Natural killer cell (primary cell): Measurements from ENCODE around the gene USE1. TPM values are rescaled to one million over a fixed set of nuclear protein-coding genes. Genes with fewer than 3 reads are reported as not detected.

Source experiments
- ATAC-seq, 3 donors: fragments of 150-1000 bp in 2 of 3; fragments of 200-7000 bp in 1 of 3; cut with Tn5 transposase; 1 replicate in 1 of 3; 2 replicates in 2 of 3; pipeline ENCODE4 v1.10.0; 2021; ENCODE audit warnings: mild to moderate bottlenecking in 2 of 3, moderate library complexity in 2 of 3
- DNase-seq, 2 donors: peaks; one replicate each; pipeline versions ENCODE4 v3.0.0 to v3.0.0-alpha.2; 2013 to 2021; ENCODE audit warnings: mixed read lengths in 1 of 2
- H3K27ac ChIP-seq: one replicate; pipeline ENCODE4 v1.5.1; 2013; ENCODE audit warnings: mild to moderate bottlenecking, low read length
- H3K27me3 ChIP-seq: one replicate; pipeline ENCODE4 v1.6.1; 2013; ENCODE audit warnings: low read length; ENCODE audit not compliant: control insufficient read depth, insufficient read depth
- H3K36me3 ChIP-seq: one replicate; pipeline ENCODE4 v1.6.1; 2013; ENCODE audit warnings: low read length; ENCODE audit not compliant: control insufficient read depth, insufficient read depth
- H3K4me1 ChIP-seq: one replicate; pipeline ENCODE4 v1.6.1; 2013; ENCODE audit warnings: low read length; ENCODE audit not compliant: control insufficient read depth, insufficient read depth
- H3K4me3 ChIP-seq: one replicate; pipeline ENCODE4 v1.5.1; 2013; ENCODE audit warnings: low read length
- H3K9me3 ChIP-seq: one replicate; pipeline ENCODE4 v1.6.1; 2013; ENCODE audit warnings: low read length; ENCODE audit not compliant: control insufficient read depth, insufficient read depth
- H3K27ac Mint-ChIP-seq, 2 donors: one replicate each; pipeline ENCODE4 v1.8.0; 2022; ENCODE audit warnings: mild to moderate bottlenecking in 2 of 2, mixed read lengths in 2 of 2, moderate library complexity in 1 of 2
- H3K27me3 Mint-ChIP-seq, 2 donors: one replicate each; pipeline ENCODE4 v1.8.0; 2022; ENCODE audit warnings: low read depth in 2 of 2, mixed read lengths in 2 of 2
- H3K36me3 Mint-ChIP-seq: one replicate; pipeline ENCODE4 v1.8.0; 2022; ENCODE audit warnings: mixed read lengths
- H3K4me1 Mint-ChIP-seq, 2 donors: one replicate each; pipeline ENCODE4 v1.8.0; 2022; ENCODE audit warnings: mixed read lengths in 2 of 2
- H3K4me3 Mint-ChIP-seq: one replicate; pipeline ENCODE4 v1.8.0; 2022; ENCODE audit warnings: mild to moderate bottlenecking, moderate library complexity, mixed read lengths
- H3K9me3 Mint-ChIP-seq, 2 donors: one replicate each; pipeline ENCODE4 v1.8.0; 2022; ENCODE audit warnings: mixed read lengths in 2 of 2
- CTCF ChIP-seq: fragments of 200-600 bp; IDR thresholded peaks from one replicate; pipeline ENCODE4 v1.8.0; 2022; ENCODE audit warnings: antibody characterized with exemption
- WGBS: methylation state at CpG from one replicate; pipeline ENCODE4 v1.1.7; 2013; ENCODE audit warnings: missing lambda C conversion rate; ENCODE audit not compliant: insufficient coverage; 5-methylcytosine and 5-hydroxymethylcytosine counted together
- intact Hi-C: fragments of 100-400 bp; cut with micrococcal nuclease; formaldehyde crosslinking; loops from one replicate; pipeline ENCODE4 v1.14.2; 2022
- total RNA-seq, 4 donors: library from RNA; stranded (reverse); fragments of 120-200 nt in 1 of 4; gene quantifications; one replicate each; pipeline versions ENCODE4 v1.2.3 to v1.2.4, GENCODE V29; 2013 to 2022

USE1 gene
- total RNA-seq, 3 donors from 2014 or later (not counting 1 experiment from before 2014, with no cell fraction given), result 16.4 to 21.1 (median 20.9) TPM

- H3K4me1 ChIP-seq, result peaks cover 16% of the 10 kb centered on the region
- H3K27ac ChIP-seq, result no peak overlapping the region
- ATAC-seq (no peak), DNase-seq (no peak)
- no peaks in the 10 kb centered on the region for H3K9me3 ChIP-seq
- Mint-ChIP-seq H3K27me3 (no peaks in the 10 kb centered on the region), H3K4me3 (peak overlapping the region; percentile 64), H3K36me3 (no peaks in the 10 kb centered on the region), H3K4me1 (peaks cover 0 to 27% of the 10 kb centered on the region in 2 donors), H3K9me3 (no peaks in the 10 kb centered on the region), H3K27ac (no peak overlapping the region)
- TF ChIP-seq CTCF, result no peak
- no peak overlapping the region for H3K4me3 ChIP-seq
- 97% methylated on average over 13 of the region's 13 CpGs for WGBS
- intact Hi-C loops, result no loop called here
- H3K36me3 ChIP-seq, result no peaks in the 10 kb centered on the region
- H3K27me3 ChIP-seq, result no peaks in the 10 kb centered on the region
Observed at GRCh38 chr19:17237747-17238706, 22.9 kb downstream of the USE1 start.

GRCh38 chr19:17240062-17240752 lies 25.1 kb downstream of the USE1 start:
- DNase-seq, result no peak
- Mint-ChIP-seq H3K27ac (no peak overlapping the region), H3K9me3 (no peaks in the 10 kb centered on the region), H3K4me1 (peaks cover 0 to 19% of the 10 kb centered on the region in 2 donors), H3K4me3 (no peak overlapping the region), H3K27me3 (no peaks in the 10 kb centered on the region), H3K36me3 (no peaks in the 10 kb centered on the region)
- peaks cover 13% of the 10 kb centered on the region for H3K4me1 ChIP-seq
- no peaks in the 10 kb centered on the region for H3K27me3 ChIP-seq
- intact Hi-C loops, result no loop called here
- no peak for ATAC-seq
- TF ChIP-seq CTCF, result no peak
- H3K36me3 ChIP-seq, result no peaks in the 10 kb centered on the region
- no peak overlapping the region for H3K4me3 ChIP-seq
- no peaks in the 10 kb centered on the region for H3K9me3 ChIP-seq
- 89% methylated on average over 24 of the region's 24 CpGs for WGBS
- H3K27ac ChIP-seq, result no peak overlapping the region

- WGBS, result 96% methylated on average over 6 of the region's 6 CpGs
- DNase-seq, result no peak
- H3K27me3 ChIP-seq, result no peaks in the 10 kb centered on the region
- no peaks in the 10 kb centered on the region for H3K9me3 ChIP-seq
- intact Hi-C loops, result no loop called here
- no peak overlapping the region for H3K4me3 ChIP-seq
- no peaks in the 10 kb centered on the region for H3K36me3 ChIP-seq
- Mint-ChIP-seq H3K27me3 (no peaks in the 10 kb centered on the region), H3K4me3 (no peak overlapping the region), H3K9me3 (no peaks in the 10 kb centered on the region), H3K4me1 (peaks cover 0 to 12% of the 10 kb centered on the region in 2 donors), H3K27ac (no peak overlapping the region), H3K36me3 (no peaks in the 10 kb centered on the region)
- TF ChIP-seq CTCF, result no peak
- H3K4me1 ChIP-seq, result peaks cover 11% of the 10 kb centered on the region
- ATAC-seq, result no peak
- H3K27ac ChIP-seq, result no peak overlapping the region
Observed at GRCh38 chr19:17240826-17241399, 25.8 kb downstream of the USE1 start.
